Activated CD4-positive, alpha-beta T cell treated with anti-CD3 and anti-CD28 coated beads, Interleukin-2, amount 50 U/mL, for 48 hours (primary cell): ENCODE data around the gene DET1.
"Not testable (repeated sequence)": the region's sequence is repeated elsewhere in the genome, so short reads cannot be mapped to it uniquely, and the experiment has no call there.

Experiments used
- DNase-seq, 2 experiments: peaks; one replicate each; pipeline ENCODE4 v3.0.0-alpha.2; 2020

Gene DET1

GRCh38 chr15:88546248-88547129, at the start of gene DET1:
Gene DET1, minus strand, starts transcription at chr15:88546681. Its CDS starts 14,976 bp downstream, at chr15:88531705.
- DNase-seq: peak; percentile 95 to 96

GRCh38 chr15:88591384-88591783, 44.9 kb upstream of the DET1 start:
- DNase-seq: no peak

GRCh38 chr15:88590759-88591158, 44.3 kb upstream of the DET1 start:
- DNase-seq: no peak

- DNase-seq: no peak
Observed at GRCh38 chr15:88586401-88587162, 40.1 kb upstream of the DET1 start.

- no peak for DNase-seq
Observed at GRCh38 chr15:88580532-88580931, 34.1 kb upstream of the DET1 start.

GRCh38 chr15:88579322-88579721, 32.8 kb upstream of the DET1 start:
- no peak for DNase-seq

- no peak for DNase-seq
Observed at GRCh38 chr15:88574655-88575054, 28.2 kb upstream of the DET1 start.

- DNase-seq: no peak
Observed at GRCh38 chr15:88574077-88574476, 27.6 kb upstream of the DET1 start.

GRCh38 chr15:88571852-88572259, 25.4 kb upstream of the DET1 start:
- no peak for DNase-seq

GRCh38 chr15:88571153-88571851, 24.8 kb upstream of the DET1 start:
- no peak for DNase-seq

GRCh38 chr15:88568589-88568988, 22.1 kb upstream of the DET1 start:
- DNase-seq: no peak

- DNase-seq: no peak
Observed at GRCh38 chr15:88564741-88565140, 18.3 kb upstream of the DET1 start.

- DNase-seq: no peak
Observed at GRCh38 chr15:88563638-88564037, 17.2 kb upstream of the DET1 start.

- DNase-seq: not testable (repeated sequence)
Observed at GRCh38 chr15:88559565-88559964, 13.1 kb upstream of the DET1 start.

- not testable (repeated sequence) for DNase-seq
Observed at GRCh38 chr15:88558026-88558425, 11.5 kb upstream of the DET1 start.

GRCh38 chr15:88548009-88548408, 1.5 kb upstream of the DET1 start:
- DNase-seq: not testable (repeated sequence)

GRCh38 chr15:88545578-88546247, 768 bp downstream of the DET1 start:
- not testable (repeated sequence) for DNase-seq

GRCh38 chr15:88543065-88543776, 3.3 kb downstream of the DET1 start:
- no peak for DNase-seq

GRCh38 chr15:88542342-88542733, 4.1 kb downstream of the DET1 start:
- DNase-seq: no peak

GRCh38 chr15:88541709-88542341, 4.7 kb downstream of the DET1 start:
- no peak for DNase-seq

GRCh38 chr15:88541111-88541510, 5.4 kb downstream of the DET1 start:
- not testable (repeated sequence) for DNase-seq

- DNase-seq: not testable (repeated sequence)
Observed at GRCh38 chr15:88540350-88540749, 6.1 kb downstream of the DET1 start.
